Muscle layer of colon (tissue), 2 donors: ENCODE data around the gene B9D2.
"Not testable (repeated sequence)": the region's sequence is repeated elsewhere in the genome, so short reads cannot be mapped to it uniquely, and the experiment has no call there.

ENCODE experiments used
- H3K27ac ChIP-seq: one replicate; pipeline ENCODE4 v1.7.0; 2013; ENCODE audit warnings: low read depth, mild to moderate bottlenecking, low read length, moderate library complexity
- H3K27me3 ChIP-seq, 2 donors: one replicate each; pipeline ENCODE4 v1.7.0; 2013; ENCODE audit warnings: low read length in 2 of 2, mild to moderate bottlenecking in 2 of 2; ENCODE audit not compliant: insufficient read depth in 2 of 2, control insufficient read depth in 1 of 2
- H3K36me3 ChIP-seq: one replicate; pipeline ENCODE4 v1.7.0; 2013; ENCODE audit warnings: mild to moderate bottlenecking, low read length; ENCODE audit not compliant: insufficient read depth
- H3K4me1 ChIP-seq: one replicate; pipeline ENCODE4 v1.7.0; 2013; ENCODE audit warnings: mild to moderate bottlenecking, low read length; ENCODE audit not compliant: insufficient read depth
- H3K4me3 ChIP-seq, 2 donors: one replicate each; pipeline ENCODE4 v1.7.0; 2013; ENCODE audit warnings: low read length in 2 of 2, low read depth in 1 of 2, mild to moderate bottlenecking in 1 of 2, moderate library complexity in 1 of 2
- H3K9ac ChIP-seq: one replicate; pipeline ENCODE4 v1.7.0; 2013; ENCODE audit warnings: low read length
- H3K9me3 ChIP-seq: one replicate; pipeline ENCODE4 v1.7.0; 2013; ENCODE audit warnings: mild to moderate bottlenecking, low read length
- donor health status: abdominal sarcoma.
- donor health status: Adenocarcinoma of cecum.

Gene B9D2

DNA sequence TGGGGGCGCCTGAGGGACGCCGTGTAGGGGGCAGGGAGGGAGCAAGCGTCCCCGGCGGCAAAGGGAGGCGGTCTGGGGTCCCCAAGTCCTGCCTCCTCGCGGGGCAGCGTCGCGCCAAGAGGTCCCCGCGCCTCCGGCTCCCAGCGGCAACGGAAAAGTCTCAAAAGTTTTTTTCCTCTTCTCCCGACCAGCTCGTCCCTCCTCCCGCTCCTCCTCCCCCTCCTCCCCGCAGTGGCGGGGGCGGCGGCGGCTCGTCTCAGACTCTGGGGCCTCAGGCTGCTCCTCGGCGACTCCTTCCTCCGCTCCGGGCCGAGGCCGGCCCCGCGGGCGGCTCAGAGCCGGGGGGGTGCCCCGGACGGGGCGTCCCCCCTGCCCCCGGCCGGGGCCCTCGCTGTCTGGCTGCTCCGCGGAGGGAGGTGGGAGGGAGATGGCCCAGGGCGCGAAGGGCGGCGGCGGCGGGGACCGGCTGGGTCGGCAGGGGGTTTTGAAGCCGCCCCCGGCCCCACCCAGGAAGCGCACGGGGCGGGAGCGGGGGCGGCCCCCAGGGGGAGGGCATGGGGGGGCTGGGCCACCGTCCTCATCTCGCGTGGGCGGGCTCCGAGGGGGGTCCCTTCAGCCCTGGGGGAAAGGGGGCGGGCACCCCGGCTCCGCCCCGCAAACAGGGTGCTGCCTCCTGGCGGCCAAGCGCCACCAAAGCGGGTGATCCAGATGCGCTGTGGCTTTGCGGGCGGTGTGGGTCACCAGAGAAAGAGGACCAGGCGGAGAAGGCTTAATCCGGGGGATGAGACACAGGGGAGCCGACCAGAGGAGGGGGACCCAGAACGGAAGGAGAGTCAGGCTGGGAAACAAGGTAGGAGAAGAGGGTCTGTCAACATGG, 10.2 kb downstream of the B9D2 start, which contains the start of gene TGFB1:
TSS of gene TGFB1 (minus strand) at position 457 of the 877 bp plus-strand sequence. CDS start 878 bp downstream, outside the sequence.
- Histone ChIP-seq H3K4me1 (peaks cover 19% of the 10 kb centered on the region), H3K9me3 (no peaks in the 10 kb centered on the region), H3K36me3 (no peaks in the 10 kb centered on the region), H3K27ac (peak within 1 kb of the TSS; percentile 65), H3K27me3 (no peaks in the 10 kb centered on the region), H3K9ac (peak within 1 kb of the TSS; percentile 57), H3K4me3 (peak within 1 kb of the TSS; percentile 67 to 85)

GRCh38 chr19:41352609-41353465, 11.1 kb downstream of the B9D2 start:
- H3K36me3 ChIP-seq = peaks cover 4% of the 10 kb centered on the region
- peak overlapping the region; percentile 65 for H3K27ac ChIP-seq
- H3K27me3 ChIP-seq = no peaks in the 10 kb centered on the region
- peak overlapping the region; percentile 67 to 85 for H3K4me3 ChIP-seq
- H3K9me3 ChIP-seq = no peaks in the 10 kb centered on the region
- H3K9ac ChIP-seq = peak overlapping the region; percentile 57
- peaks cover 19% of the 10 kb centered on the region for H3K4me1 ChIP-seq

GRCh38 chr19:41352279-41352608, 11.7 kb downstream of the B9D2 start:
- no peaks in the 10 kb centered on the region for H3K27me3 ChIP-seq
- peak overlapping the region; percentile 65 for H3K27ac ChIP-seq
- peaks cover 4% of the 10 kb centered on the region for H3K36me3 ChIP-seq
- H3K9me3 ChIP-seq = no peaks in the 10 kb centered on the region
- H3K4me1 ChIP-seq = peaks cover 19% of the 10 kb centered on the region
- peak overlapping the region; percentile 34 for H3K9ac ChIP-seq
- H3K4me3 ChIP-seq = peak overlapping the region; percentile 67 to 85

DNA sequence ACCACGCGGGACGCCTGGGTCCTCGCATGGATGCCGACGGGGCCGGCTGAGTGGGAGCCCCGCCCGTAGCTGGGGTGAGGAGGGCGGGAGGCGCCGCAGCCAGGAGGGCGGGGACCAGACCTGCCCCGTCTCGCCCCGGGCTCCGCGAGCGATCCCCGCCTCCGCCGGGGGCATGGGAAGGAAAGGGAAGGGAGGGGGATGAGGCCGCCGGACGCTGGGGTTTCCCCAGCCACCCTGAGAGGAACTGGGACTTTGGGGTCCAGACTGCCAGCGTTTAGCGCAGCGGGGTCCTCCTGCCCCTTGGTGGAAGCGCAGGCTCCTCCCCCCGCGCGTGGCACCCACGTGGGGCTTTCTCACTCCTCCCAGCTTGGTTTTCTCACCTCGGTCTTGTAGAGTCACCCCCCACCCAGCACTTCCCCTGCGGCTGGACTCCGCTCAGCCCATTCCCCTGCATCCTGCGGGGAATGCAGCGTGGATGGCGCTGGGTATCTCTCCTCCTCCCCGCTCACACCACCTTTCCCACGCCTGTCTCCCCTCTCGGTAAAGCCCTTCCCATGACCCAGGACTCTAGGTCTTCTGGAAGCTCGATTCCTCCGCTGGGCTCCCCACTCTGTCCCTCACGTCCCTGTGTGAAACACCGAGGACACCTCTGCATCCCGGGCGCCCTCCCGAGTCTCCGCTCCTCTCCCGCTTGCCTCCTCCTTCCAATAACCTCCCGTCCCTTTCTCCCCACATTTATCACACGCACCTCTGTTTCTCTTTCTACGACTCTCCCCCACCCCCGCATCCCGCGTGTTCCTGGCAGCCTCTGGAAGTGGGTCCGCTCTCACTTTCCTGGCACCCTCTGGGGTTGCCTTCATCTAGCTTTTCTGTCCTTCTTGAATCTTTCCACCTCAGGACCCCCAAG, 12.4 kb downstream of the B9D2 start:
- peak overlapping the region; percentile 65 for H3K27ac ChIP-seq

DNA sequence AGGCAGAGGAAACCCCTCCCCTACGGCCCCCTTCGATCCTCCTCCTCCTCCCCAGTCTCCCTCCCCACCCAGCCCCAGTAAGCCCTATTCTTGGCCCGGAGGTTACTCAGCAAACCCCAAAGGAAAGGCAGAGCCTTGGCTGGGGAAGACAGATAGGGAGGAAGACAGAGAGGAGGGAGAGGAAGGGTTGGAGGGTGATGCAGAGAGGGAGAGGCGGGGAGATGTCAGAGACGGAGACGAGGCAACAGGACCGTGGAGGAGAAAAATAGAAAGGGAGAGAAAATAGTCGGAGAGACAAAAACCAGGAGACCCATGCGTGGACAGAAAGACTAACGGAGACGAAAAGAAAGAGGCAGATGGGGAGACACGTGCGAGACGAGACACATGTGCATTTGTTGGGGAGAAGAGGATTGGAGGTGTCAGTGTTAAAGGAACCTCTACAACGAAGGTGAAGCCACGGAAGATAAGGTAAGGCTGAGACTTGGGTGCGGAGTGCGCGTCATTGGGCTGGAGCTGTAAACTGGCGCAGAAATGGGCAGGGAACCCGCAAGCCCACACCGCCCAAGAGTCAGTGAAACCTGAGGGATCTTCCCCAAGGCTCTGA, 13.1 kb downstream of the B9D2 start:
- H3K36me3 ChIP-seq = peaks cover 4% of the 10 kb centered on the region
- H3K9me3 ChIP-seq = no peaks in the 10 kb centered on the region
- H3K4me1 ChIP-seq = peaks cover 19% of the 10 kb centered on the region
- peak overlapping the region; percentile 34 for H3K9ac ChIP-seq
- peak overlapping the region; percentile 67 to 85 for H3K4me3 ChIP-seq
- peak overlapping the region; percentile 19 for H3K27ac ChIP-seq
- no peaks in the 10 kb centered on the region for H3K27me3 ChIP-seq

More for the DNA sequence above, 12.4 kb downstream of the B9D2 start:
- no peaks in the 10 kb centered on the region for H3K27me3 ChIP-seq
- H3K4me1 ChIP-seq = peaks cover 19% of the 10 kb centered on the region
- peak overlapping the region; percentile 34 for H3K9ac ChIP-seq
- H3K4me3 ChIP-seq = peak overlapping the region; percentile 67 to 85
- no peaks in the 10 kb centered on the region for H3K9me3 ChIP-seq
- peaks cover 4% of the 10 kb centered on the region for H3K36me3 ChIP-seq

GRCh38 chr19:41346916-41347315, 17.0 kb downstream of the B9D2 start:
- not testable (repeated sequence) for H3K27ac ChIP-seq, H3K27me3 ChIP-seq, H3K9me3 ChIP-seq, H3K9ac ChIP-seq, H3K4me1 ChIP-seq, H3K4me3 ChIP-seq
- H3K36me3 ChIP-seq = peaks cover 16% of the 10 kb centered on the region

DNA sequence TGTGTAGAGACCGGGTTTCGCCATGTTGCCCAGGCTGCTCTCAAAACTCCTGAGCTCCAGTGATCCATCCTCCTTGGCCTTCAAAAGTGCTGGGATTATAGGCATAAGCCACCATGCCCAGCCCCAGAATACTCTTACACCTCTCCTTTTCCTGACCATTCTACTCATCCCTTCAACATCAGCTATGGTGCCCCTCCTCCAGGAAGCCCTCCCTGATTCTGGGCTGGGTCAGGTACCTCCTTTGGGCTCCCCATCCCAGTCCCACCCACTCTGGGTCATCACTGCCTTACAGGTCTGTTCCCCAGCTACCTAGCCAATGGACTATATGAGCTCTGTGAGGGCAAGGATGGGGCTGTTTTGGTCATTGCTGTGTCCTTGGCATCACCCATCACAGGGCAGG, 19.8 kb downstream of the B9D2 start:
- H3K9ac ChIP-seq = no peak overlapping the region
- H3K9me3 ChIP-seq = no peaks in the 10 kb centered on the region
- H3K4me3 ChIP-seq = no peak overlapping the region
- peaks cover 28% of the 10 kb centered on the region for H3K36me3 ChIP-seq
- H3K4me1 ChIP-seq = no peaks in the 10 kb centered on the region
- no peak overlapping the region for H3K27ac ChIP-seq
- no peaks in the 10 kb centered on the region for H3K27me3 ChIP-seq

DNA sequence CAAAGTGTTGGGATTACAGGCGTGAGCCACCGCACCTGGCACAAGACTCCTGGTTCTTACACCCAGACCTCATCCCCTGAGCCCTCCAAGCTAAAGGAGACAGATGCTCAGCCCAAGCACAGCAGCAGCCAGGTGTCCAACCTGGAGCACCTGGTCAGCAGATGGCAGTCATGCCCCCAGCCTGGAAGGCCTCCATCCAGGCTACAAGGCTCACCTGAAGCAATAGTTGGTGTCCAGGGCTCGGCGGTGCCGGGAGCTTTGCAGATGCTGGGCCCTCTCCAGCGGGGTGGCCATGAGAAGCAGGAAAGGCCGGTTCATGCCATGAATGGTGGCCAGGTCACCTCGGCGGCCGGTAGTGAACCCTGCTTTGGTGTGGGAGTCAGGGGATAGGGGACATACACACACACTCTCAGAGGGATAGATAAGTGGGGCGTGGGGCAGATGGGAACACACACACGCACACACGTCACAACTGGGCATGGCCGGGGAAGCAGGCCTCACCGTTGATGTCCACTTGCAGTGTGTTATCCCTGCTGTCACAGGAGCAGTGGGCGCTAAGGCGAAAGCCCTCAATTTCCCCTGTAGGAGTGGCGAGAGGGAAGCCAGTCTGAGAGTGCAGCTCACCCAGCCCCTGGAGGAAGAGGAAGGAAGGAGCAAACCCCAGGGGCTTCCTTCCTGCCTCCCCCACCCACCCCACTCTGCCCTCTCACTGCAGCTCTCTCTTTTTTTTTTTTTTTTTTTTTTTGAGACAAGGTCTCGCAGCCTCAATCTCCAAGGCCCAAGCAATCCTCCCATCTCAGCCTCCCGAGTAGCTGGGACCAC, 22.1 kb downstream of the B9D2 start:
- H3K9ac ChIP-seq = no peak overlapping the region
- H3K4me3 ChIP-seq = no peak overlapping the region
- no peaks in the 10 kb centered on the region for H3K9me3 ChIP-seq
- peaks cover 30% of the 10 kb centered on the region for H3K36me3 ChIP-seq
- H3K27me3 ChIP-seq = no peaks in the 10 kb centered on the region
- H3K27ac ChIP-seq = no peak overlapping the region
- no peaks in the 10 kb centered on the region for H3K4me1 ChIP-seq

DNA sequence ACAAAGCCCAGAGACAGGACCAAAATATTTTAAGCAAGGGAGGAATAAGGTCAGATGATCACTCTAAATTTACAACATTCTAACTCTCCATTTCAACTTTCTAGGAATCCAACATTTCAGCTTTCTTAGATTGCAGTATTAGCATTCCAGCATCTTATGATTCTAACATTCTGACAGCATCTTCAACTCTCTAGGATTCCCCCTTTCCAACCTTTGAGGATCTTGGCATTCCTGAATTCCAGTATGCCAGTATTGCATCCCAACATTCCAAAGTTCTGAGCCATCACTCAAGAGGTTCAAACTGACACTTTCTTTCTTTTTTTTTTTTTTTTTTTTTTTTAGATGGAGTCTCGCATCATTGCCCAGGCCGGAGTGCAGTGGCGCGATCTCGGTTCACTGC, 24.0 kb downstream of the B9D2 start:
- Histone ChIP-seq H3K36me3 (peaks cover 30% of the 10 kb centered on the region), H3K27ac (no peak overlapping the region), H3K9ac (no peak overlapping the region), H3K4me3 (no peak overlapping the region), H3K9me3 (no peaks in the 10 kb centered on the region), H3K4me1 (no peaks in the 10 kb centered on the region), H3K27me3 (no peaks in the 10 kb centered on the region)

DNA sequence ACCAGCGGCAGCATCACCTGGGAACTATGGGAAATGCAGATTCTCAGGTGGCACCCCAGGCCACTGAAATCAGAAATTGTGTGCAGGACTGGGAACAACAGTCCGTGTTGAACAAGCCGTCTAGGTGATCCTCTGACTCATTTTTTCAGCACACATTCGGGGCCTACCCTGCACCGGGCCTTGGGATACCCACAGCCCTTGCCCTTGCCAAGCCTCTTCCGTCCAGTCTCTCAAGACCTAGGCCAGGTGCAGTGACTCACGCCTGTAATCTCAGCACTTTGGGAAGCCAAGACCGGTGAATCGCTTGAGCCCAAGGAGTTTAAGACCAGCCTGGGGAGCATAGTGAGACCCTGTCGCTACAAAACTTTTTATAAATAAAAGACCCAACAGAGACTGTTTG, 28.5 kb downstream of the B9D2 start:
- H3K36me3 ChIP-seq = peaks cover 30% of the 10 kb centered on the region
- no peaks in the 10 kb centered on the region for H3K27me3 ChIP-seq
- no peaks in the 10 kb centered on the region for H3K9me3 ChIP-seq
- no peak overlapping the region for H3K9ac ChIP-seq
- H3K27ac ChIP-seq = no peak overlapping the region
- H3K4me3 ChIP-seq = no peak overlapping the region
- no peaks in the 10 kb centered on the region for H3K4me1 ChIP-seq
